ENCODE data around the gene WNT10A.
"Not testable (repeated sequence)": the region's sequence is repeated elsewhere in the genome, so short reads cannot be mapped to it uniquely, and the experiment has no call there.

Gene WNT10A

GRCh38 chr2:218880102-218880858 lies at the start of gene WNT10A:
TSS of gene WNT10A (plus strand) at chr2:218880852. CDS start at chr2:218880996, 144 bp downstream.
- no peaks in the 10 kb centered on the region for H3K9me3 Mint-ChIP-seq
- H3K27ac Mint-ChIP-seq, result peak within 1 kb of the TSS; percentile 56
- H3K4me3 Mint-ChIP-seq, result peak within 1 kb of the TSS; percentile 87
- H3K27me3 Mint-ChIP-seq, result peaks cover 3% of the 10 kb centered on the region
- H3K36me3 Mint-ChIP-seq, result no peaks in the 10 kb centered on the region
- H3K4me1 Mint-ChIP-seq, result peaks cover 57% of the 10 kb centered on the region

- Mint-ChIP-seq H3K36me3 (no peaks in the 10 kb centered on the region), H3K4me1 (no peaks in the 10 kb centered on the region), H3K4me3 (no peak within 1 kb of the TSS), H3K27ac (no peak within 1 kb of the TSS), H3K9me3 (no peaks in the 10 kb centered on the region), H3K27me3 (peaks cover 27% of the 10 kb centered on the region)
These were observed 49.2 kb upstream of the WNT10A start, which contains the start of gene PRKAG3 for GRCh38 chr2:218831378-218831990. TSS of gene PRKAG3 (minus strand) at chr2:218831803.

GRCh38 chr2:218832081-218832480 lies 48.6 kb upstream of the WNT10A start:
- H3K4me1 Mint-ChIP-seq, result no peaks in the 10 kb centered on the region
- H3K4me3 Mint-ChIP-seq, result no peak overlapping the region
- H3K36me3 Mint-ChIP-seq, result no peaks in the 10 kb centered on the region
- no peak overlapping the region for H3K27ac Mint-ChIP-seq
- peaks cover 3% of the 10 kb centered on the region for H3K9me3 Mint-ChIP-seq
- H3K27me3 Mint-ChIP-seq, result peaks cover 29% of the 10 kb centered on the region

- peaks cover 30% of the 10 kb centered on the region for H3K27me3 Mint-ChIP-seq
- no peak overlapping the region for H3K4me3 Mint-ChIP-seq
- peaks cover 8% of the 10 kb centered on the region for H3K9me3 Mint-ChIP-seq
- H3K27ac Mint-ChIP-seq, result no peak overlapping the region
- H3K4me1 Mint-ChIP-seq, result no peaks in the 10 kb centered on the region
- no peaks in the 10 kb centered on the region for H3K36me3 Mint-ChIP-seq
These were observed 48.1 kb upstream of the WNT10A start for GRCh38 chr2:218832520-218832919.

- Mint-ChIP-seq H3K4me1 (no peaks in the 10 kb centered on the region), H3K27me3 (peaks cover 34% of the 10 kb centered on the region), H3K27ac (no peak overlapping the region), H3K36me3 (peaks cover 1% of the 10 kb centered on the region), H3K4me3 (no peak overlapping the region), H3K9me3 (peaks cover 14% of the 10 kb centered on the region)
These were observed 47.5 kb upstream of the WNT10A start for GRCh38 chr2:218833023-218833609.

- H3K27ac Mint-ChIP-seq, result no peak overlapping the region
- no peaks in the 10 kb centered on the region for H3K4me1 Mint-ChIP-seq
- H3K9me3 Mint-ChIP-seq, result peaks cover 15% of the 10 kb centered on the region
- peaks cover 39% of the 10 kb centered on the region for H3K27me3 Mint-ChIP-seq
- no peak overlapping the region for H3K4me3 Mint-ChIP-seq
- peaks cover 1% of the 10 kb centered on the region for H3K36me3 Mint-ChIP-seq
These were observed 46.0 kb upstream of the WNT10A start for GRCh38 chr2:218834685-218835084.

- no peak overlapping the region for H3K27ac Mint-ChIP-seq
- peaks cover 15% of the 10 kb centered on the region for H3K9me3 Mint-ChIP-seq
- H3K4me1 Mint-ChIP-seq, result no peaks in the 10 kb centered on the region
- peaks cover 38% of the 10 kb centered on the region for H3K27me3 Mint-ChIP-seq
- H3K4me3 Mint-ChIP-seq, result no peak overlapping the region
- H3K36me3 Mint-ChIP-seq, result peaks cover 1% of the 10 kb centered on the region
These were observed 43.2 kb upstream of the WNT10A start for GRCh38 chr2:218837495-218837894.

GRCh38 chr2:218839430-218839829 lies 41.2 kb upstream of the WNT10A start:
- H3K27ac Mint-ChIP-seq, result no peak overlapping the region
- H3K9me3 Mint-ChIP-seq, result peaks cover 15% of the 10 kb centered on the region
- peaks cover 1% of the 10 kb centered on the region for H3K36me3 Mint-ChIP-seq
- peaks cover 38% of the 10 kb centered on the region for H3K27me3 Mint-ChIP-seq
- no peak overlapping the region for H3K4me3 Mint-ChIP-seq
- no peaks in the 10 kb centered on the region for H3K4me1 Mint-ChIP-seq

GRCh38 chr2:218839888-218840287 lies 40.8 kb upstream of the WNT10A start:
- Mint-ChIP-seq H3K27me3 (peaks cover 38% of the 10 kb centered on the region), H3K4me3 (no peak overlapping the region), H3K27ac (no peak overlapping the region), H3K36me3 (peaks cover 1% of the 10 kb centered on the region), H3K4me1 (no peaks in the 10 kb centered on the region), H3K9me3 (peaks cover 15% of the 10 kb centered on the region)

GRCh38 chr2:218844334-218844733 lies 36.3 kb upstream of the WNT10A start:
- not testable (repeated sequence) for H3K4me1 Mint-ChIP-seq, H3K9me3 Mint-ChIP-seq

GRCh38 chr2:218846963-218847362 lies 33.7 kb upstream of the WNT10A start:
- not testable (repeated sequence) for H3K36me3 Mint-ChIP-seq, H3K9me3 Mint-ChIP-seq, H3K4me3 Mint-ChIP-seq, H3K27ac Mint-ChIP-seq, H3K4me1 Mint-ChIP-seq
- peaks cover 18% of the 10 kb centered on the region for H3K27me3 Mint-ChIP-seq

More at GRCh38 chr2:218844334-218844733, 36.3 kb upstream of the WNT10A start:
- H3K36me3 Mint-ChIP-seq, H3K4me3 Mint-ChIP-seq: not testable (repeated sequence)
- peak overlapping the region; percentile 32 for H3K27ac Mint-ChIP-seq
- peaks cover 22% of the 10 kb centered on the region for H3K27me3 Mint-ChIP-seq

GRCh38 chr2:218849721-218850120 lies 30.9 kb upstream of the WNT10A start:
- H3K27ac Mint-ChIP-seq, result no peak overlapping the region
- no peaks in the 10 kb centered on the region for H3K4me1 Mint-ChIP-seq
- H3K4me3 Mint-ChIP-seq, result no peak overlapping the region
- H3K36me3 Mint-ChIP-seq, result no peaks in the 10 kb centered on the region
- H3K9me3 Mint-ChIP-seq, result no peaks in the 10 kb centered on the region
- H3K27me3 Mint-ChIP-seq, result peaks cover 25% of the 10 kb centered on the region

GRCh38 chr2:218850796-218851195 lies 29.9 kb upstream of the WNT10A start:
- no peak overlapping the region for H3K4me3 Mint-ChIP-seq
- no peaks in the 10 kb centered on the region for H3K9me3 Mint-ChIP-seq
- no peak overlapping the region for H3K27ac Mint-ChIP-seq
- peaks cover 33% of the 10 kb centered on the region for H3K27me3 Mint-ChIP-seq
- no peaks in the 10 kb centered on the region for H3K36me3 Mint-ChIP-seq
- H3K4me1 Mint-ChIP-seq, result no peaks in the 10 kb centered on the region

GRCh38 chr2:218851286-218851685 lies 29.4 kb upstream of the WNT10A start:
- no peaks in the 10 kb centered on the region for H3K4me1 Mint-ChIP-seq
- no peak overlapping the region for H3K4me3 Mint-ChIP-seq
- no peaks in the 10 kb centered on the region for H3K9me3 Mint-ChIP-seq
- no peak overlapping the region for H3K27ac Mint-ChIP-seq
- peaks cover 37% of the 10 kb centered on the region for H3K27me3 Mint-ChIP-seq
- H3K36me3 Mint-ChIP-seq, result no peaks in the 10 kb centered on the region

- Mint-ChIP-seq H3K4me3 (no peak overlapping the region), H3K9me3 (no peaks in the 10 kb centered on the region), H3K27me3 (peaks cover 45% of the 10 kb centered on the region), H3K4me1 (no peaks in the 10 kb centered on the region), H3K36me3 (no peaks in the 10 kb centered on the region), H3K27ac (no peak overlapping the region)
These were observed 27.6 kb upstream of the WNT10A start for GRCh38 chr2:218852911-218853667.

Measured in activated naive CD4-positive, alpha-beta T cell treated with anti-CD3 and anti-CD28 coated beads, Interleukin-2, amount 50 U/mL, for 24 hours (primary cell).